RWPE2 (cell line): ENCODE measurements around the gene ELF5.

Experiments
- ATAC-seq: fragments of 200-7000 bp; cut with Tn5 transposase; 3 replicates; pipeline ENCODE4 v1.9.1; 2021; ENCODE audit warnings: low read depth
- DNase-seq: peaks from one replicate; pipeline ENCODE4 v3.0.0-alpha.2; 2020; ENCODE audit warnings: low spot score
- H3K27ac ChIP-seq: fragments of 450-650 bp; 2 replicates; pipeline ENCODE4 v1.5.1; 2017; ENCODE audit warnings: mild to moderate bottlenecking; ENCODE audit not compliant: poor library complexity, severe bottlenecking
- H3K27me3 ChIP-seq: fragments of 250-450 bp; sonication (Bioruptor Pico); 2 replicates; pipeline ENCODE4 v1.5.1; 2021; ENCODE audit warnings: mild to moderate bottlenecking, moderate library complexity; ENCODE audit not compliant: insufficient read depth, poor library complexity, severe bottlenecking
- H3K36me3 ChIP-seq: fragments of 250-450 bp; sonication (Bioruptor Pico); 2 replicates; pipeline ENCODE4 v1.5.1; 2020; ENCODE audit warnings: low read depth, mild to moderate bottlenecking, moderate library complexity
- H3K4me1 ChIP-seq: fragments of 250-450 bp; sonication (Bioruptor Pico); 2 replicates; pipeline ENCODE4 v1.5.1; 2021; ENCODE audit warnings: mild to moderate bottlenecking, moderate library complexity; ENCODE audit not compliant: insufficient read depth, poor library complexity, severe bottlenecking
- H3K4me3 ChIP-seq: fragments of 250-450 bp; sonication (Bioruptor Pico); 2 replicates; pipeline ENCODE4 v1.5.1; 2021; ENCODE audit warnings: mild to moderate bottlenecking, moderate library complexity; ENCODE audit not compliant: severe bottlenecking
- H3K9me3 ChIP-seq: fragments of 250-450 bp; sonication (Bioruptor Pico); 2 replicates; pipeline ENCODE4 v1.5.1; 2021; ENCODE audit warnings: mild to moderate bottlenecking, moderate library complexity; ENCODE audit not compliant: severe bottlenecking
- CTCF ChIP-seq: fragments of 450-650 bp; IDR thresholded peaks from one replicate; pipeline ENCODE4 v1.5.1; 2017; ENCODE audit warnings: mild to moderate bottlenecking, moderate library complexity; ENCODE audit not compliant: poor library complexity, severe bottlenecking

Gene ELF5

GRCh38 chr11:34552270-34552669 lies 38.7 kb upstream of the ELF5 start:
- no peak overlapping the region for H3K27ac ChIP-seq
- DNase-seq: no peak

GRCh38 chr11:34549271-34549670 lies 35.7 kb upstream of the ELF5 start:
- no peak for DNase-seq
- no peak overlapping the region for H3K27ac ChIP-seq
- H3K36me3 ChIP-seq: no peaks in the 10 kb centered on the region
- no peak for TF ChIP-seq CTCF
- no peak for ATAC-seq
- no peaks in the 10 kb centered on the region for H3K9me3 ChIP-seq
- no peaks in the 10 kb centered on the region for H3K4me1 ChIP-seq
- H3K4me3 ChIP-seq: no peak overlapping the region
- H3K27me3 ChIP-seq: no peaks in the 10 kb centered on the region

More at GRCh38 chr11:34552270-34552669, 38.7 kb upstream of the ELF5 start:
- no peak for TF ChIP-seq CTCF
- Histone ChIP-seq H3K36me3 (no peaks in the 10 kb centered on the region), H3K4me3 (no peak overlapping the region), H3K9me3 (no peaks in the 10 kb centered on the region), H3K4me1 (no peaks in the 10 kb centered on the region), H3K27me3 (no peaks in the 10 kb centered on the region)
- ATAC-seq: no peak

- H3K27ac ChIP-seq: no peak overlapping the region
- no peak overlapping the region for H3K4me3 ChIP-seq
- DNase-seq (no peak), ATAC-seq (no peak)
- H3K27me3 ChIP-seq: no peaks in the 10 kb centered on the region
- H3K36me3 ChIP-seq: no peaks in the 10 kb centered on the region
- TF ChIP-seq CTCF: no peak
- no peaks in the 10 kb centered on the region for H3K9me3 ChIP-seq
- H3K4me1 ChIP-seq: no peaks in the 10 kb centered on the region
Observed at GRCh38 chr11:34548278-34548677, 34.7 kb upstream of the ELF5 start.

GRCh38 chr11:34546511-34547209 lies 33.1 kb upstream of the ELF5 start:
- no peak overlapping the region for H3K4me3 ChIP-seq
- ATAC-seq (no peak), DNase-seq (no peak)
- no peak for TF ChIP-seq CTCF
- no peaks in the 10 kb centered on the region for H3K9me3 ChIP-seq
- H3K27ac ChIP-seq: no peak overlapping the region
- no peaks in the 10 kb centered on the region for H3K4me1 ChIP-seq
- peaks cover 3% of the 10 kb centered on the region for H3K27me3 ChIP-seq
- no peaks in the 10 kb centered on the region for H3K36me3 ChIP-seq

- Histone ChIP-seq H3K27me3 (peaks cover 15% of the 10 kb centered on the region), H3K4me3 (no peak overlapping the region), H3K9me3 (no peaks in the 10 kb centered on the region), H3K27ac (no peak overlapping the region), H3K36me3 (no peaks in the 10 kb centered on the region), H3K4me1 (no peaks in the 10 kb centered on the region)
- DNase-seq (no peak), ATAC-seq (no peak)
- TF ChIP-seq CTCF: no peak
Observed at GRCh38 chr11:34542089-34542488, 28.5 kb upstream of the ELF5 start.
